Measurements from ENCODE around the gene KIF2C. TPM values are rescaled to one million over a fixed set of nuclear protein-coding genes. Genes with fewer than 3 reads are reported as not detected.

Gene KIF2C
- total RNA-seq, 2 experiments from 2014 or later = 102 to 107 TPM

Other genes starting within 250 kb of the KIF2C start
- gene TMEM53, start 65.4 kb upstream of the KIF2C start, total RNA-seq = 1 to 10 TPM; 3.6 to 3.7 TPM
- 10 to 100 TPM; 17.0 to 17.2 TPM for gene ARMH1, start 65.1 kb upstream of the KIF2C start, total RNA-seq
- gene RNU5D-1, start 8.7 kb upstream of the KIF2C start, total RNA-seq = not detected
- 1,000 to 10,000 TPM; 1,353 to 1,538 TPM for gene RPS8, start 35.7 kb downstream of the KIF2C start, total RNA-seq
- under 1 TPM; 0.73 to 0.79 TPM for gene BEST4, start 48.3 kb downstream of the KIF2C start, total RNA-seq
- 10 to 100 TPM; 43.1 to 48.9 TPM for gene PLK3, start 60.5 kb downstream of the KIF2C start, total RNA-seq
- 1 to 10 TPM in 1 of 2 experiments, under 1 TPM in 1; 0.40 to 1.3 TPM for gene DYNLT4, start 67.5 kb downstream of the KIF2C start, total RNA-seq
- 1 to 10 TPM; 3.7 to 4.5 TPM for gene BTBD19, start 68.7 kb downstream of the KIF2C start, total RNA-seq
- 1 to 10 TPM in 1 of 2 experiments, under 1 TPM in 1; 0.82 to 3.6 TPM for gene PTCH2, start 103.4 kb downstream of the KIF2C start, total RNA-seq
- gene EIF2B3, start 246.8 kb downstream of the KIF2C start, total RNA-seq = 10 to 100 TPM; 26.5 to 33.3 TPM